Endothelial cell of umbilical vein (primary cell): ENCODE measurements around the gene B4GALT6. TPM values are rescaled to one million over a fixed set of nuclear protein-coding genes. Genes with fewer than 3 reads are reported as not detected.
A peak's percentile ranks its signal among the peaks of the same experiment; 100 is the strongest.

Experiments used
- BruUV-seq: library from RNA; stranded (reverse); fragments of 400-500 nt; replicated peaks from 2 replicates; lab custom pipeline; 2021; lab: Mats Ljungman, UMichigan
- CTCF ChIA-PET: fragments of 300-600, 350-600 bp; sonication (Branson Sonifier 250); formaldehyde crosslinking; loops from one replicate; lab custom pipeline; 2021; ENCODE audit warnings: antibody characterized with exemption, inconsistent platforms; lab: Charles Lee
- POLR2A ChIA-PET: fragments of 300-600, 350-600 bp; sonication (Branson Sonifier 250); formaldehyde crosslinking; loops from one replicate; lab custom pipeline; 2021; ENCODE audit warnings: antibody characterized with exemption, inconsistent platforms; lab: Charles Lee
- DNase-seq: peaks from one replicate; pipeline ENCODE4 v3.0.0-alpha.2; 2011; ENCODE audit warnings: low read depth, low spot score
- FAIRE-seq: peaks from 2 replicates; lab custom pipeline; 2011; peaks lifted over from hg19 to GRCh38; lab: Jason Lieb, UNC
- H2AFZ ChIP-seq: 2 replicates; pipeline ENCODE4 v1.6.0; 2012; ENCODE audit warnings: low read depth, low read length, control low read depth, inconsistent platforms
- H3K27ac ChIP-seq: 2 replicates; pipeline ENCODE4 v1.5.1; 2011; ENCODE audit warnings: low read depth, mild to moderate bottlenecking, control low read depth, low read length, moderate library complexity; ENCODE audit not compliant: insufficient read depth
- H3K27me3 ChIP-seq, 2 experiments: 2 replicates each; pipeline versions ENCODE4 v1.6.0 to v1.6.1; 2011; ENCODE audit warnings: low read length in 2 of 2, mixed read lengths in 1 of 2; ENCODE audit not compliant: control insufficient read depth in 2 of 2, insufficient read depth in 2 of 2
- H3K36me3 ChIP-seq, 2 experiments: 2 replicates in 1 of 2; 3 replicates in 1 of 2; pipeline ENCODE4 v1.5.1; 2011; ENCODE audit warnings: low read length in 2 of 2, mild to moderate bottlenecking in 1 of 2, moderate library complexity in 1 of 2; ENCODE audit not compliant: control insufficient read depth in 2 of 2, insufficient read depth in 2 of 2; ENCODE audit errors: extremely low read depth in 1 of 2
- H3K4me1 ChIP-seq: 3 replicates; pipeline ENCODE4 v1.5.1; 2011; ENCODE audit warnings: mild to moderate bottlenecking, low read length; ENCODE audit not compliant: control insufficient read depth, insufficient read depth; ENCODE audit errors: extremely low read depth
- H3K4me2 ChIP-seq: 2 replicates; pipeline ENCODE4 v1.6.1; 2011; ENCODE audit warnings: low read length, control low read depth, mixed read lengths; ENCODE audit not compliant: insufficient read depth
- H3K4me3 ChIP-seq, 3 experiments: fragments of 200-600 bp in 1 of 3; sonication (generic), shearing (Covaris generic) in 1 of 3; replicated peaks in 1 of 3; 2 replicates each; pipeline ENCODE4 v1.5.1; 2011 to 2016; ENCODE audit warnings: control low read depth in 3 of 3, low read length in 3 of 3, mild to moderate bottlenecking in 2 of 3, inconsistent platforms in 1 of 3, low read depth in 1 of 3, moderate library complexity in 1 of 3; ENCODE audit not compliant: insufficient read depth in 1 of 3
- H3K79me2 ChIP-seq: 2 replicates; pipeline ENCODE4 v1.6.0; 2012; ENCODE audit warnings: low read length, inconsistent platforms; ENCODE audit not compliant: control insufficient read depth, insufficient read depth
- H3K9ac ChIP-seq: replicated peaks from 2 replicates; pipeline ENCODE3; 2011; ENCODE audit warnings: low read length, control low read depth; ENCODE audit not compliant: insufficient read depth; ENCODE audit errors: extremely low read depth
- H3K9me1 ChIP-seq: replicated peaks from 3 replicates; pipeline ENCODE4 v1.6.0; 2011; ENCODE audit warnings: mild to moderate bottlenecking, low read length; ENCODE audit not compliant: control insufficient read depth, insufficient read depth; ENCODE audit errors: extremely low read depth
- H3K9me3 ChIP-seq: replicated peaks from 2 replicates; pipeline ENCODE4 v1.5.1; 2012; ENCODE audit warnings: low read length, inconsistent platforms; ENCODE audit not compliant: control insufficient read depth, insufficient read depth
- H4K20me1 ChIP-seq: replicated peaks from 2 replicates; pipeline ENCODE3; 2011; ENCODE audit warnings: mild to moderate bottlenecking, low read length; ENCODE audit not compliant: control insufficient read depth, insufficient read depth; ENCODE audit errors: extremely low read depth
- FOS ChIP-seq: IDR thresholded peaks from 2 replicates; pipeline ENCODE4 v1.6.1; 2011; ENCODE audit warnings: mild to moderate bottlenecking, low read length, moderate library complexity, borderline replicate concordance; ENCODE audit not compliant: insufficient read depth
- GATA2 ChIP-seq: IDR thresholded peaks from 2 replicates; pipeline ENCODE4 v1.7.0; 2011; ENCODE audit warnings: low read depth, mild to moderate bottlenecking, moderate library complexity, mixed read lengths, low read length; ENCODE audit not compliant: insufficient read length, insufficient read depth
- JUN ChIP-seq: IDR thresholded peaks from 2 replicates; pipeline ENCODE4 v1.6.1; 2011; ENCODE audit warnings: borderline replicate concordance, low read depth; ENCODE audit not compliant: insufficient read length, insufficient read depth
- MYC ChIP-seq: IDR thresholded peaks from one replicate; pipeline ENCODE4 v1.6.1; 2011; ENCODE audit warnings: mild to moderate bottlenecking, low read depth, low read length
- POLR2A ChIP-seq: IDR thresholded peaks from 2 replicates; pipeline ENCODE4 v1.6.1; 2012; ENCODE audit warnings: low read depth, mild to moderate bottlenecking, control low read depth, low read length
- POLR2AphosphoS5 ChIP-seq: IDR thresholded peaks from 2 replicates; pipeline ENCODE4 v1.6.1; 2012; ENCODE audit warnings: low read depth, mild to moderate bottlenecking, control low read depth, low read length, moderate library complexity; ENCODE audit not compliant: insufficient read depth
- dilution Hi-C: fragments of 300-500 bp; cut with MboI; formaldehyde crosslinking; loops from one replicate; pipeline ENCODE4 v1.15.0; 2019; ENCODE audit warnings: low sequenced_read_pairs; ENCODE audit not compliant: extremely low pct_ligation_motif_present
- intact Hi-C: fragments of 100-400 bp; cut with micrococcal nuclease; formaldehyde crosslinking; loops from one replicate; pipeline ENCODE4 v1.10.0; 2022
- polyA plus RNA-seq, 4 experiments: library from polyadenylated mRNA; depleted of rRNA in 3 of 4; stranded (reverse) in 3 of 4; unstranded in 1 of 4; fragments of >200 nt; gene quantifications; 2 replicates each; pipeline versions ENCODE4 v1.2.1 to v1.2.3, GENCODE V29; 2011 to 2012; ENCODE audit warnings: missing spikeins in 1 of 4
- total RNA-seq: library from RNA; stranded (reverse); gene quantifications from 2 replicates; pipeline ENCODE4 v1.2.3, GENCODE V29; 2021
- TF ChIP-seq, protein P1 (sequence below), 2 donors: IDR thresholded peaks; 1 replicate in 1 of 2; 2 replicates in 1 of 2; pipeline ENCODE4 v1.5.1; 2011; ENCODE audit warnings: low read length in 2 of 2, mild to moderate bottlenecking in 2 of 2, moderate library complexity in 2 of 2, control low read depth in 1 of 2, inconsistent platforms in 1 of 2, low read depth in 1 of 2; ENCODE audit not compliant: insufficient read depth in 1 of 2; ENCODE audit errors: extremely low read depth in 1 of 2
- TF ChIP-seq, protein P2 (sequence below): IDR thresholded peaks from 2 replicates; pipeline ENCODE4 v1.6.1; 2011; ENCODE audit not compliant: insufficient read depth, insufficient read length

Gene B4GALT6
- total and polyA plus RNA-seq, 2 donors (not counting 3 experiments of a cell fraction or from before 2014, with no cell fraction given) = 3.9 to 24.2 TPM

DNA sequence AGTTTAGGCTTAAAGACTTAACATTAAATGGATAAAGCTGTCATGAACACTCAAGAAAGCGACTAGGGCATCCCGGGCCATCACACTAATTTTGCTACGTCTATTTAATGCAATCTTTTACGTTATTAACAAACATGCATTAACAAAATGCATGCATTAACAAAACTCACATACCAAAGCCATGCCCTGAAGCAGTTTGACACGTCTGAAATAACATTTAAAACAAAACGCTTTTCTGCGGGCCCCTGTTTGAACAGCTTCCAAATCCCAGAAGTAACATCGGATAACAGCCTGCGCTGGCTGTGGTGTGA, 458 bp downstream of the B4GALT6 start:
- Histone ChIP-seq H3K9me3 (no peaks in the 10 kb centered on the region), H3K36me3 (no peaks in the 10 kb centered on the region), H3K27me3 (no peaks in the 10 kb centered on the region), H3K4me1 (peaks cover 44% of the 10 kb centered on the region), H3K9me1 (no peaks in the 10 kb centered on the region), H3K27ac (peak overlapping the region; percentile 45), H4K20me1 (no peaks in the 10 kb centered on the region), H3K4me2 (peak overlapping the region; percentile 60), H3K9ac (peak overlapping the region; percentile 66), H3K4me3 (peak overlapping the region; percentile 52 to 75 (median 74)), H3K79me2 (peaks cover 9% of the 10 kb centered on the region), H2AFZ (peak overlapping the region; percentile 84)
- dilution Hi-C loops = no loop called here
- intact Hi-C loops = loop anchor here (2.0 to 5.0 kb wide), 4 partner anchors 39 to 408 kb away; partner anchors contain the start of genes RNF138 and TRAPPC8
- CTCF ChIA-PET = interaction anchor here (1.8 to 2.2 kb wide), 4 partner anchors 17 to 128 kb away, joined by 4 to 14 read pairs (median 6); no protein-coding TSS in a partner anchor
- no TSS peak for BruUV-seq
- TF ChIP-seq JUN = no peak
- no peak for TF ChIP-seq GATA2
- TF ChIP-seq MYC = no peak
- TF ChIP-seq POLR2A = no peak
- TF ChIP-seq POLR2AphosphoS5 = no peak
- TF ChIP-seq, protein P1, sequence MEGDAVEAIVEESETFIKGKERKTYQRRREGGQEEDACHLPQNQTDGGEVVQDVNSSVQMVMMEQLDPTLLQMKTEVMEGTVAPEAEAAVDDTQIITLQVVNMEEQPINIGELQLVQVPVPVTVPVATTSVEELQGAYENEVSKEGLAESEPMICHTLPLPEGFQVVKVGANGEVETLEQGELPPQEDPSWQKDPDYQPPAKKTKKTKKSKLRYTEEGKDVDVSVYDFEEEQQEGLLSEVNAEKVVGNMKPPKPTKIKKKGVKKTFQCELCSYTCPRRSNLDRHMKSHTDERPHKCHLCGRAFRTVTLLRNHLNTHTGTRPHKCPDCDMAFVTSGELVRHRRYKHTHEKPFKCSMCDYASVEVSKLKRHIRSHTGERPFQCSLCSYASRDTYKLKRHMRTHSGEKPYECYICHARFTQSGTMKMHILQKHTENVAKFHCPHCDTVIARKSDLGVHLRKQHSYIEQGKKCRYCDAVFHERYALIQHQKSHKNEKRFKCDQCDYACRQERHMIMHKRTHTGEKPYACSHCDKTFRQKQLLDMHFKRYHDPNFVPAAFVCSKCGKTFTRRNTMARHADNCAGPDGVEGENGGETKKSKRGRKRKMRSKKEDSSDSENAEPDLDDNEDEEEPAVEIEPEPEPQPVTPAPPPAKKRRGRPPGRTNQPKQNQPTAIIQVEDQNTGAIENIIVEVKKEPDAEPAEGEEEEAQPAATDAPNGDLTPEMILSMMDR (IDR thresholded peaks at IDR 0.05; ENCODE audit: extremely low read depth in 1 of 2, insufficient read depth in 1 of 2, low read depth in 1 of 2, low read length in 2 of 2) = no peak
- no peak for TF ChIP-seq FOS
- TF ChIP-seq, protein P2, sequence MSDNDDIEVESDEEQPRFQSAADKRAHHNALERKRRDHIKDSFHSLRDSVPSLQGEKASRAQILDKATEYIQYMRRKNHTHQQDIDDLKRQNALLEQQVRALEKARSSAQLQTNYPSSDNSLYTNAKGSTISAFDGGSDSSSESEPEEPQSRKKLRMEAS = no peak
- no peak for FAIRE-seq
- POLR2A ChIA-PET = no interaction called here
- DNase-seq = no peak
